Measurements from ENCODE around the gene DNASE1L2.
"Not testable (repeated sequence)": the region's sequence is repeated elsewhere in the genome, so short reads cannot be mapped to it uniquely, and the experiment has no call there.

DNASE1L2 gene

DNA sequence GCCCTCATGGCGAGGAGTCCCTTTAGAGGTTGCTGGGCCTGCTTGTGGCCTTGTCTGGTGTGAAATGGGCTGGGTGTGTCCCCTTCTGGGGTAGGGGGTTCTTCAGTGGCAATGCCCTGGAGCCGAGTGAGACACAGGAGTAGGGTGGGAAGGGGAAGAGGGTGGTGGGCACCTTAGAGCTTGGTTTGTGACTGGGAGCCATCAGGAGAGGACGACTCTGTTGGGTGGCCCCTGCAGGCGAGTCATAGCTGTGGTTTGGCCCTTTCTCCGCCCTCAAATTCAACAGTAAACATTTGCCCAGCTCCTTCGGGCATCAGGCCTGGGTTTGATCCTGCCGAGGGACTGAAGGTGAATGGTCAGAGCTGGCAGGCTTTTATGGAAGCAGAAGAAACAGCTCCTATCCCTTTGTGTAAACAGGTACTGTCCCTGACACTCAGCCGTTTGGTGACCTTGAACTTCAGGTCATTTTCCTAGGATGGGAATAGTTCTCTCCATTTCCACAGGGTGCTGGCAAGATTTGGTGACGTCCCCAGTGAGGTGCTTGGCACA lies 9.9 kb upstream of the DNASE1L2 start:
- no peak for DNase-seq

DNA sequence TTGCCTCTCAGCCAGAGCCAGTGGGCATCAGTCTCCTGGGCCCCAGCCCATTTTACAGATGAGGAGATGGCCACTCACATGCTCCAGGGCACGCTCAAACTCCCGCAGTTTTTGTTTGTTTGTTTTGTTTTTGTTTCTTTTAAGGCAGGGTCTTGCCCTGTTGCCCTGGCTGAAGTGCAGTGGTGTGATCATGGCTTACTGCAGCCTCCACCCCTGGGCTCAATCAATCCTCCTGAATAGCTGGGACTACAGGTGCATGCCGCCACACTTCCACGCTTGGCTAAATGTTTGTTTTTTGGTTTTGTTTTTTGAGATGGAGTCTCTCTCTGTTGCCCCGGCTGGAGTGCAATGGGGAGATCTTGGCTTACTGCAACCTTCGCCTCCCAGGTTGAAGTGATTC lies 9.3 kb upstream of the DNASE1L2 start:
- no peak for DNase-seq

DNA sequence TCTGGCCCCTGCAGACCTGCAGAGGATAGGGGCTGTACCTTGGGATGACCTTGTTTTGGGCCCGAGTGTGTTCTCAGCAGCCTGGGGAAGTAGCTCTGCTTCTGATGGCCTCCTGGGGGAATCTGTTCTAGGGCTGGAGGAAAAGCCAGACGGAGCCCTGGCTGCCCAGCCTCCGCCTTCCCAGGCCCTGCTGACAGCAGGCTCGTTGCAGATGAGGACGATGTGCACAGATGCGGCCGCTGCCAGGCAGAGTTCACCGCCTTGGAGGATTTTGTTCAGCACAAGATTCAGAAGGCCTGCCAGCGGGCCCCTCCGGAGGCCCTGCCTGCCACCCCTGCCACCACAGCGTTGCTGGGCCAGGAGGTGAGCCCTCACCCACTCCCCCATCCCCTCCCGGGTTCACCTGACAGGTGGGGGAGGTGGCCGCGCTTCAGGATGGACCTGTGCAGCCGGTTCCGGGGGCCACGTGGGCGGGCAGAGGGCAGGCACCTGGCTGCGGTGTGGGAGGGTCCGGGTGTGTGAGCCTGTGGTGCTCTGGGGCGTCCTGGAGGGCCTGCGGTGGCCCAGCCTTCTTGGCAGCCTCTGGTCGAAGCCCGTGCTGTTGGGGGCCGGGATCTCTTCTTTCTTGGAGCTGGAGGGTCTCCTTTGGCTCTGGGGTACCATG lies 8.0 kb upstream of the DNASE1L2 start:
- no peak for DNase-seq

DNA sequence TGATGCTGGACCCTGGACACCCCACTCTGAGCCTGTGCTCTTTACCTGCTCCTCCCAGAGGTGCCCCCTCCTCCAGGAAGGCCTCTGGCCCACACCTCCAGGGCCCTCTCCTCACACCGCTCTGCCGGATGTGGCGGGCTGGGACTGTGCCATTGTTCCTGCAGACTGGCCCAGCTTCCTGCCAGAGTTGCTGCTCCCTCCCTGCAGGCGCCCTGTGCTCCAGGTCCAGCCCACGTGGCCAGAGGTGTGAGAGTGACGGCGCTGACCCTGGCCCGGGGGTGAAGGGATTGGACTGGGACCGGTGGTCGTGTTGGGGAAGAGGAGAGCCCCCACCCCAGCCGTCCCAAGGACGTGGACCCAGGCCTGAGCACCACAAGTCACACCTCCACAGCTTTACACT lies 7.2 kb upstream of the DNASE1L2 start:
- DNase-seq = no peak

DNA sequence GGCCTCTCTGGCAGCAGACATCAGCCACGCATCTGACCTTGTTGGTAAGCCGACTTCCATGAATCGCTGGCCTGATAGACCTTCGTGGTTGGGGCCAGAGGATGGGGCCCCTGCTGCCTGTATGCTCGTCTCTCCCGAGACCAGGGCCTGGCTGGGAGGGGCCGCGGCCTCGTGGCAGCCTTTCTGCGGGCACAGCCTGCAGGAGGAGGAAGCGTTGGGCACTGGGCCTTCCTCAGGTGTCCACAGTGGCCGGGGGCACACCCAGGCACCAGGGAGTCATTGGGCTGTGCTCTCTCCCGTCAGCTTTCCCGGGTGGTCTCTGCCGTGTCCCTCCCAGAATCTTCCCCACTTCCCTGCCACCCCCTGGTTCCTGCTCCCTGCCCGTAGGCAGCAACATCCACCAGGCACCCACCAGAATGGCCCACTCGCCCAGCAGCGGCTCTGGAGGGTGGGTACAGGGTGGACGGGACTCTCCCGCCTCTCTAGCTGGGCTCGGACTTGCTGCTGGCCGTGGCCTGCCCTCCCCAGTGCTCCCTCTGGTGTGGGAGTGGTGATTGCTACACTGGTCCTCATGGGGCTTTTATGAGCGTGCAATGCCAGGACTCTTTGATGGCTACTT lies 6.5 kb upstream of the DNASE1L2 start:
- no peak for DNase-seq

DNA sequence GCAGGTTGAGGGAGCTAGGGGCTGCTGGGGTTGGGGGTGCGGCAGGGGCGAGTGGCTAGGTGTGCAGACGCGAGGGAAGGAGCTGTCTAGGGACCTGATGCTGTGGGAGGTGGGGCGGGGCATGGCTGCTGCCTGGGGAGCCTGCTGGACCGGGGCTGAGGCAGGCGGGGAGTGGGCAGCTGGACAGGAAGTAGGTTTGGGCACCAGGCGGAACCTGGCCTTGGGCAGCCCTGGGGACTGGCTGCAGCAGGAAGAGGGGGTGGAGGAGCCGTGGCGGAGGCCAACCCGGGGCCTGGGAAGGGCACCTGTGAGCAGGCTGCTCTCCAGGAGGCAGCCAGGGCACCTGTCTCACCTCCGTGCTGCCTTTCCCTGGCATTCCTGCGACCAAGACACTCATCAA lies 5.9 kb upstream of the DNASE1L2 start:
- DNase-seq = no peak

DNA sequence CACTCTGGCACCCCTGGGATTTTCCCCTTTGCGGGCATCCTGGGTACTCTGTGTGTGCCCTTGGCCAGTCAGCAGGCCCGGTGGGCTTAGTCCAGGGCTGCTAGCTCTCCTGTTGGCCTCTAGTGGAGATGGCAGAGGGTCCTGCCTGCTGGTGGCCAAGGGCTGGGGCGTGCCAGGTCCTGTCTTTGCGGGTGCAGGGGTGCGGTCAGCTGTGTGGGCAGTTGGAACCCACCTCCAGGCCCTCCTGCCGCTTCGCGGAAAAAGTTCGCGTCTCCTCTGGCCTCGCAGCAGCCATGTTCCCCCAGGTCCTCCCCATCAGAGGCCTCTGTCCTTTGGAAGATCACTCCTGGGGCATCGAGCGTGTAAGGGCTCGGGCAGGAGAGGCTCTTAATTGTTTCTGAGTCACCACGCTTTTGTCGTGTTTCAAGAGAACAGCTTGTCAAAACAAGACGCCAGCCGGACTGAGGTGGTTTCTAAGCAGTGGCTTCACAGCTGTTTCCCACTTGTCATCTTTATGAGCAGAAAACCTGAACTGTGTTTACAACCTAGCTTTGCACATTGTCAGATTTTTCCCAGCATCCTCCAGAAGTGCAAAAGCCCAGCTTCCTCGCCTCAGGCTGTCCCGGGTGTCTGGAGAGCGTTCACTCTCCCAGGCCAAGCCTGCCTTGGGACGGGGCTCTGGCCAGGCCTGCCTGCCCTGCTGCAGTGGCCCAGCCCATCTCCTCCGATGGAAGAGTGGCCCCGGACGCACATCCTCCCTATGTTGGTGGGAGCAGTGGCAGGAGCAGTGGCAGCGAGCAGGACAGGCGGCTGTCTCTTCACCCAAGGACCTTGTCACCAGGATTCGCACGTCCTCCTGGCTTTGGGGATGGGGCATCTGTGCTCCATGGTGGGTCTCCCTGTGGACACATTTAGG lies 5.0 kb upstream of the DNASE1L2 start:
- no peak for DNase-seq

DNA sequence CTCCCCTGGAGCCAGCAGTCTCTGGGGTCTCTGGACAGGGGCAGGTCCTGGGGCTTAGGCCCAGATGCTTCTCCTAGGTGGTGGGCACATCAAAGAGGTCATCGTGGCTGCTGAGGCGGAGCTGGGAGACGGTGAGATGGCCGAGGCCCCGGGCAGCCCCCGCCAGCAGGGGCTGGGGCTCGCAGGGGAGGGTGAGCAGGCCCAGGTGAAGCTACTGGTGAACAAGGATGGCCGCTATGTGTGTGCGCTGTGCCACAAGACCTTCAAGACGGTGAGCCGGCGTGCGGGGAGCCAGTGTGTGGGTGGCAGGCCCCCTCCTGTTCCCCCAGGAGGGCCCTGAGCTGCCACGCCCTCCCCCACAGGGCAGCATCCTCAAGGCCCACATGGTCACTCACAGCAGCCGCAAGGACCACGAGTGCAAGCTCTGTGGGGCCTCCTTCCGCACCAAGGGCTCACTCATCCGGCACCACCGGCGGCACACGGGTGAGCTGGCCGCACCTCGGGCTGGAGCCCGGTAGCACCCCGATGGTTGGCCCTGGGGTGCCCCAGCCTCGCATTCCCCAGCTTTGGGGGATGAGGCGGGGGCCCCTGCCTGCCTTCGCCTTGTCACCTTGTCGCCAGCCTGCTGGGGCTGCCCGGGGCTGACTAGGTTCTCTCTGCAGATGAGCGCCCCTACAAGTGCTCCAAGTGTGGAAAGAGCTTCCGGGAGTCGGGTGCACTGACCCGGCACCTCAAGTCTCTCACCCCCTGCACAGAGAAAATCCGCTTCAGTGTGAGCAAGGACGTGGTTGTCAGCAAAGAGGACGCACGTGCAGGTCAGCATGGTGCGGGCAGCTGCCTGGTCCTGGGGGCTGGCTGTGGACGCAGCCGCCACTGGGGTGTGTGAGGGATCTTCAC lies 3.9 kb upstream of the DNASE1L2 start:
- DNase-seq = no peak

DNA sequence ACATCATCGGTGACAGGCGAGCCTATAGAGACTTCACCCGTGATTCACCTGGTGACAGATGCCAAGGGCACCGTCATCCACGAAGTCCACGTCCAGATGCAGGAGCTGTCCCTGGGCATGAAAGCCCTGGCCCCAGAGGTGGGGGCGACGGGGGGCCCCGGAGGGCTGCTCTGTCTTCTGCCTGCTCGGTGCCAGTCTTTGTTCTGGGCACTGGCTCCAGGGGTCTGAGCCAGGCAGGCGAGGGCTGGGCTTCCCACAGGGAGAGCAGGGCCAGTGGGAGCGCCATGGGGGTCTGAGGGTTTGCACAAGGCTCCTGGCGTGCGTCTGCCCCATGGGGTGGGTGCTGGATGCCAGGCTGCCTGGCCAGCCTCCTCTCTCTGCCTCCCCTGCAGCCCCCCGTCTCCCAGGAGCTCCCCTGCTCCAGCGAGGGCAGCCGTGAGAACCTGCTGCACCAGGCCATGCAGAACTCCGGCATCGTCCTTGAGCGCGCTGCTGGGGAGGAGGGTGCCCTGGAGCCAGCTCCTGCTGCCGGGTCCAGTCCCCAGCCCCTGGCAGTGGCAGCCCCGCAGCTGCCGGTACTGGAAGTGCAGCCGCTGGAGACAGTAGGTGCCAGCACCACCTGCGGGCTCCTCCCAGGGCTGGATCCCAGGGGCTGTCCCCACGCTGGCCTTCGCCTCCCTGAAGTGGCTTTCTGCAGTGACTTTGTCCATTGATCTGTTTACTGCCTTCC lies 3.0 kb upstream of the DNASE1L2 start:
- DNase-seq = no peak

DNA sequence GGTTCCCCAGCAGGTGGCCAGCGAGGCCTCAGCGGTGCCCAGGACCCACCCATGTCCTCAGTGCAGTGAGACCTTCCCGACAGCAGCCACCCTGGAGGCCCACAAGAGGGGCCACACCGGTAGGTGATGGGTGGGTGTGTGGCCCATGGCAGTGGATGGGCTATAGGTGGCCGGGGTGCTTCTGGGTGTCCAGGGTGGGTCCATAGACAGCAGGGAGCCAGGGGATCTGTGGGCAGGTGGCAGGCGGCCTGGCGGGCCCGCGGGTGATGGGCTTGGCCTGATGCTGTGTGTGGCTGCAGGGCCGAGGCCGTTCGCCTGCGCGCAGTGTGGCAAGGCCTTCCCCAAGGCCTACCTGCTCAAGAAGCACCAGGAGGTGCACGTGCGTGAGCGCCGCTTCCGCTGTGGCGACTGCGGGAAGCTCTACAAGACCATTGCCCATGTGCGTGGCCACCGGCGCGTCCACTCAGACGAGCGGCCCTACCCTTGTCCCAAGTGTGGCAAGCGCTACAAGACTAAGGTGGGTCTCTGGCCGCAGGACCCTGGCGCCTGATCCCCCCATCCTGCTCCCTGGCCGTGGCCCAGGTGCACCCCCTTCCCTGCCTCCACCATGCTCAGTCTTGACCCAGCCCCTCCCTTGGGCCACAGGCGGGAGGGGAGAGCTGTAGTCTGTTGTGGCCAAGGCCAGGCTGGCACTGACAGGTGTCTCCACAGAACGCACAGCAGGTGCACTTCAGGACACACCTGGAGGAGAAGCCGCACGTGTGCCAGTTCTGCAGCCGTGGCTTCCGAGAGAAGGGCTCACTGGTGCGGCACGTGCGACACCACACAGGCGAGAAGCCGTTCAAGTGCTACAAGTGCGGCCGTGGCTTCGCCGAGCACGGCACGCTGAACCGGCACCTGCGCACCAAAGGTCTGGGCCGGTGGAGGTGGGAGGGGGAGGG lies 2.1 kb upstream of the DNASE1L2 start:
- DNase-seq = peak; percentile 28

DNA sequence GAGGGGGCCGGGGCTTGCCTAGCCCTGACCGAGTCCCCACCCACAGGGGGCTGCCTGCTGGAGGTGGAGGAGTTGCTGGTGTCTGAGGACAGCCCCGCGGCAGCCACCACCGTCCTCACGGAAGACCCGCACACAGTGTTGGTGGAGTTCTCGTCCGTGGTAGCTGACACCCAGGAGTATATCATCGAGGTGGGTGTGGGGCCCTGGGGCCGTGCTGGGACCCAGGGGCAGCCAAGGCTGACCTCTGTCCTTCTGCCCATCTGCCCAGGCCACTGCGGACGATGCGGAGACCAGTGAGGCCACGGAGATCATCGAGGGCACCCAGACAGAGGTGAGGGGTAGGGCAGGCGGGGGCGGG lies 1.5 kb upstream of the DNASE1L2 start:
- no peak for DNase-seq

DNA sequence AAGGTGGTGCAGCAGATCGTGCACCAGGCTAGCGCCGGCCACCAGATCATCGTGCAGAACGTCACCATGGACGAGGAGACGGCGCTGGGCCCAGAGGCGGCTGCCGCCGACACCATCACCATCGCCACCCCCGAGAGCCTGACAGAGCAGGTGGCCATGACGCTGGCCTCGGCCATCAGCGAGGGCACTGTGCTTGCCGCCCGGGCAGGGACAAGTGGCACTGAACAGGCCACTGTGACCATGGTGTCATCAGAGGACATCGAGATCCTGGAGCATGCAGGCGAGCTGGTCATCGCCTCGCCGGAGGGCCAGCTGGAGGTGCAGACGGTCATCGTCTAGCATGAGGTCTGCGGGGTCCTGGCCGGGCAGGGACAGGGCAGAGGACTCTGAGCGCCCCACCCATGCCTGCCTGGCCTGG lies 1.0 kb upstream of the DNASE1L2 start:
- DNase-seq = no peak

DNA sequence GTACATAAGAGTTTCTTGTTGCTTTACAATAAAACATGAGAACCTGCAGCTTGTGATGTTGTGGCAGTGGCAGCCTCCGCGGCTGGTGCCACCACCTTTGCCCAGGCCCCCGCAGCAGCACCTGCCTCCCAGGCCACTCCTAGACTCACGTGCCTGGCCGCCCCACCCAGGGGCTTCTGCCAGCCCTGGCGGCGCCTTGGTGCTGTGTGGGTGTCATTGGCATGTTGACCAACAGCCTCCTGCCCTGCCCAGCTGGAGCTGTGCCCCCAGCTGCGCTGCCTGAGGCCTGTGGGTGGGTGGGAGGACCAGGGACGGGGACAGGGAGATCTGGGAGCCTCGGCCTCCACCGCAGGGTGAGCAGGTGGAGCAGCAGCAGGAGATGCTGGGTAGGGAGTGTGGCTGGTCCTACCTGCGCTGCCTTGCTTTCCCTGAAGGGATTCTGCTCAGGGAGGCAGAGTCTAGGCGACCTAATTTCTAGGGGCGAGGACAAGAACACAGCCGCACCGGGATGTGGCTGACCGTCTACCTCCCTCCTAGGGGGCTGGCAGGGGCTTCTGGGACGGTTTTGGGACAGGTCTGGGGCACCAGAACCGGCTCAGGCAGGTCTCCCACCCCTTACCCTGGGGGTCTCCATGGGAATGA lies 428 bp upstream of the DNASE1L2 start:
- DNase-seq = no peak

DNA sequence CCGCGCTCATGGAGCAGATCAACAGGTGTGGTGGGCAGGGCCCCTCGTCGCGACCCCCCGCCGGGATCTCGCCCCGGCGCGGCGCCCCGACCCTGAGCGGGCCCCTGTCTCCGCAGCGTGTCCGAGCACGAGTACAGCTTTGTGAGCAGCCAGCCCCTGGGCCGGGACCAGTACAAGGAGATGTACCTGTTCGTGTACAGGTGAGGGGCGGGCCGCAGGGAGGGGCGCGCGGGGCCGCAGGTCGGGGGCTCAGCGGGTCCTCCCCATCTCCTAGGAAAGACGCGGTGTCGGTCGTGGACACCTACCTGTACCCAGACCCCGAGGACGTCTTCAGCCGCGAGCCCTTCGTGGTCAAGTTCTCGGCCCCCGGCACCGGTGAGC lies 848 bp downstream of the DNASE1L2 start:
- DNase-seq = no peak

DNA sequence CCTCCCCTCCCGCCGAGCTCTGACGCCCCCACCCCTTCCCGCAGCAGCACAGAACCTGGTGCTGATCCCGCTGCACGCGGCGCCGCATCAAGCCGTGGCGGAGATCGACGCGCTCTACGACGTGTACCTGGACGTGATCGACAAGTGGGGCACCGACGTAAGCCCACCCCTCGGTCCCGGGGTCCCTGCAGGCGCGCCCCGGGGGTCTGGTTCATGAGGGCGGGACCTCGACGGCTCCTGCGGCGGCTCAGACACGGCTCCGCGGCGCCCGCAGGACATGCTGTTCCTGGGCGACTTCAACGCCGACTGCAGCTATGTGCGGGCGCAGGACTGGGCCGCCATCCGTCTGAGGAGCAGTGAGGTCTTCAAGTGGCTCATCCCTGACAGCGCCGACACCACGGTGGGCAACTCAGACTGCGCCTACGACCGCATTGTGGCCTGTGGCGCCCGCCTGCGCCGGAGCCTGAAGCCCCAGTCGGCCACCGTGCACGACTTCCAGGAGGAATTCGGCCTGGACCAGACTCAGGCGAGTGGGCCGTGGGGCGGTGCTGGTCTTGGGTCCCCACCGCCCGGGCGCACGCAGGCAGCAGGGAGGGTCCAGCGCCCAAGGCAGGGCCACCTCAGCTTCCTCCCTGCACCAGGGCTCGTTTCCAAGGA lies 1.4 kb downstream of the DNASE1L2 start:
- no peak for DNase-seq

DNA sequence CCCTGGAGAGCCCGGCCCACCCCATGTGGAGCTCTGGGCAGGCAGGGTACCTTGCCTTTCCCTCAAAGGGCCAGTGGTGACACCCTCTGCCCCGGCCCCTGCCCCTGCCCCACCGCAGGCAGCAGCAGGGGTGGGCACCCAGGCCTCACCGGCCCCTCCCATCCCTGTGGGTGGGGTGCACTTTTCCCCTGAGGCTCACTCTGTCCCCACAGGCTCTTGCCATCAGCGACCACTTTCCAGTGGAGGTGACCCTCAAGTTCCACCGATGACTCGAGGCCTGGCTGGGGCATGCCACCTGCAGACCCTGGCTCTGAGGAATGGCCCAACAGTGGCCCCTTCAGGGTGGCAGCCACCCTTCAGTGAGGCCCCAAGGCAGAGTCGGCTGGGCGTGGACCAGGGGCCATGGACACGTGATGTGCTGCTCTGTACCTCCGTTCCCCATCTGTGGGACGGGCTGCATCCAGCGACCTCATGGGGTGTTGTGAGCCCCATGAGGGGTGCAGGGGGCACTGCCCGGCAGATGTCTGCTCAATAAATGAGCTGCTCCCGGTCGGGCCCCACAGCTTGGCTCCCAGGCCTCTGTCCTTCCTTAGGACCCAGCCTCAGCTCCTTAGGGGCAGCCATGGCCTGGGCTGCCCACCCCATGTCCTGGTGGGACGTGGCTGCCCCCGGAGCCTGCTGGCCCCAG lies 2.0 kb downstream of the DNASE1L2 start:
- no peak for DNase-seq

DNA sequence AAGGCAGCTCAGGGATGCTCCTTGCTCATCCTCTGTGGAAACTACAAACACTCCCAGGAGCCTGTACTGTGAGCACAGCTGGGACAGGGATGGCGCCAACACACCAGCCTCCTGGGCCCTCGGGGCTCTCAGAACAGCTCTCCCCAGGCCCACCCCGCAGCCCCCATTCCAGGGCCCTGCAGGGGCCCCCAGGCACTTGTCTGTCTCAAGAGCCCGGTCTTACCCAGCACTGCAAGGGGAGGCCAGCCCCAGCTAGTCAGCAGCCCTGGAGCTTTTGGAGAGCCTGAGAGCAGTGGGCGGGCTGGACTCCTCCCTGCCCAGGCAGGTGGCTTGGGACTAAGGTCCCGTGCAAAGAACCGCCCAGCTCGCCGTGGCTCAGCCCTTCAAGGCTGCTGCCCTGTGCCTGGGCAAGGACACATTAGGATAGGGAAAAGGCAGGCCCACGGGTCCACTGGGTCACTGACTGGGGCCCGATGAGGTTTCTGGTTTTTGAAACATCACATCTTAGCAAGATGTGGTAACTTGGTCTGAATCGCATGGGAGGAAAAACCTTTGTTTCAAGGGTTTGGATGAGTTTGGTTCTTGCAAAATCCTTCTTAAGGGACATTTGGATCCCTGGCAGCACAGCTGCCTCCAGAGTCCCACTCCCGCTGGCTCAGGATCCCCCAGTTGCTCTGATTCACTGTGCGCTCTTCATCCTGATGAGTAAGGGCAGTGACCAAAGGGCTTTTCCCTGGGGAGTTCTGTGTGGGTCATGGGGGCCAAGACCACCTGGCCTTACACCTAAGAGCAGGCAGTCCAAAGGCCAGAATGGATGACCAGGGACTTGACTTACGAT lies 2.8 kb downstream of the DNASE1L2 start:
- no peak for DNase-seq

DNA sequence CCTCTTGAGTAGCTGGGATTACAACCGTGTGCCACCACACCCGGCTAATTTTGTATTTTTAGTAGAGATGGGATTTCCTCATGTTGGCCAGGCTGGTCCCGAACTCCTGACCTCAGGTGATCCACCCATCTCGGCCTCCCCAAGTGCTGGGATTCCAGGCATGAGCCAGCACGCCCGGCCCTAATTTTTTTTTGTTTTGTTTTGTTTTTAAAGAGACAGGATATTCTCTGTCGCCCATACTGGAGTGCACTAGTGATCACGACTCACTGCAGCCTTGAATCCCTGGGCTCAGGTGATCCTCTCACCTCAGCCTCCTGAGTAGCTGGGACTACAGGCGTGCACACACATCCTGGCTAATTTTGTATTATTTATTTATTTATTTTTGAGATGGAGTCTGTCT lies 4.1 kb downstream of the DNASE1L2 start:
- DNase-seq = not testable (repeated sequence)

All from NCI-H1417 treated with DMSO at 0.1 percent for 48 hours (cell line).